GM11168 (cell line): Measurements from ENCODE around the gene URAD.
"Not testable (repeated sequence)": the region's sequence is repeated elsewhere in the genome, so short reads cannot be mapped to it uniquely, and the experiment has no call there.

Experiments
- in situ Hi-C: fragments of 300-500 bp; cut with MboI; formaldehyde crosslinking; loops from one replicate; pipeline ENCODE4 v1.12.0; 2022; ENCODE audit warnings: low sequenced_read_pairs; ENCODE audit not compliant: unreplicated experiment

Gene URAD

DNA sequence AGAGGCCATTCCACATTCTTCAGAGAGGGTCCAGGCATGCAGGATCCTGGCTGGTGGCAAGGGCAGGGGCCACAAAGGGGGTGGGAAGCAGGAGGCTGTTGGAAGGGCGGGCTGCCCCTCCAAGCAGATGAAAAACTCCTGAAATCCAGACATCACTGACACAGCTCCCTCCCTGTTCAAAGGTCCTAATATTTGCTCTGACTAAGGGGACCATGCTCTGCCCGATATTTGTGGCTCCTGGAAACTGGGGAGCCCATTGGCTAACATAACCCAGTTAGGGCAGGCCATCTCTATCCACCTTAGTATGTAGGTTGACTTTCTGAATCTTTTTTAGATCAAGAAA lies 16.0 kb downstream of the URAD start:
- in situ Hi-C loops, result loop anchor here (5.0 kb wide), 1 partner anchor 55 kb away; the partner anchor contains the start of gene PDX1

DNA sequence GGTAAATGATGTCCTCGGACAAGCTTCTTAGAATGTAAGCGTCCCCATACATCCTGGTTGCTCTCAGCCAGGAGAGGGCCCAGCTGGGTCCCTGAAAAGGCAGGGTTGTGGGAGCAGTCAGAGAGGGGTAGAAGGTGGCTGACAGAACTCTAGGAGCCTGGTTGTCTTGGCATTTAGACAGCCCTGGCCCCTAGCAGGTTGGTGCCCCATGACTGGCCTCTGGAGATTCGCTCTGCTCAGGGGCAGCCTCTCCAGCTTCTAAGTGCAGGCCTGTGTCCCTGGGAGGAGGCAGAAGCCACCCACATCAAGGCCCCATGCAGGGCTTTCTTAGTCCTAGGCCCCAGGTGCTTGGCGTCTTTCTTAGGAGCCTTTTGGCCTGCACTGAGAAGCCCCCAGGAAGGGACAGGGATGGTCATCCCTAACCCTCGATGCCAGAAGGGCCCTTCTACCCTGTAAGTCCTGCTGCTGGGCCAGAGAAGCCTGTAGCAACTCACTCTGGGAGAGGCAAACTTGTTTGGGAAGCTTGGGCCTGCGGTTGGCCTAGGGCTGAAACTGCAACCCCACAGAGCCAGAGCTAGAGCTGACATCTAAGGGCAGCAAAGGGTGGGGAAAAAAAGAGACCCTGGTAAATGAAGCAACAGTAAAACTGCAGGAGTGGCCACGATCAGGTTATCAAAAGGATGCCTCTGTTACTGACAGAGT lies 16.6 kb downstream of the URAD start:
- in situ Hi-C loops, result loop anchor here (5.0 kb wide), 1 partner anchor 55 kb away; the partner anchor contains the start of gene PDX1

DNA sequence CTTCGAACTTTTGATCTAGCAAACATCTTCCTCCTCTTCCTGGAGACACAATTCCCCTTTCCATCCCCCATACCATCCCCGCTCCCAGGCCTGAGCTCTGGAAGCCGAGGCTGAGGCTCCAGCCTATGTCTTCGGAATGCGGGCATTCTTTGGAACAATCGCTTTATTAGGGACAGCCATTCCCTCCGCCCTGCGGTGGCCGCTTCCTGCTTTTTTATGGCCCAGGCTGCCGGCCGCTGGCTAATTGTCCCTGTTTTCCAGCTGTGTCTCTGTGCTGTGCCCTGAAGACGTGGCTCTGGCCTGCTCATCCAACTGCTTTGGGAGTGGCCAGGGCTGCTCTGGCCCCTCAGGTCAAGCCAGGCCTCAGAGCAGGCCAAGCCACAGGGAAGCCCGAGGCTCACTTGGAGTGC lies 17.3 kb downstream of the URAD start:
- in situ Hi-C loops, result loop anchor here (5.0 kb wide), 1 partner anchor 54 kb away; the partner anchor contains the start of gene PDX1

DNA sequence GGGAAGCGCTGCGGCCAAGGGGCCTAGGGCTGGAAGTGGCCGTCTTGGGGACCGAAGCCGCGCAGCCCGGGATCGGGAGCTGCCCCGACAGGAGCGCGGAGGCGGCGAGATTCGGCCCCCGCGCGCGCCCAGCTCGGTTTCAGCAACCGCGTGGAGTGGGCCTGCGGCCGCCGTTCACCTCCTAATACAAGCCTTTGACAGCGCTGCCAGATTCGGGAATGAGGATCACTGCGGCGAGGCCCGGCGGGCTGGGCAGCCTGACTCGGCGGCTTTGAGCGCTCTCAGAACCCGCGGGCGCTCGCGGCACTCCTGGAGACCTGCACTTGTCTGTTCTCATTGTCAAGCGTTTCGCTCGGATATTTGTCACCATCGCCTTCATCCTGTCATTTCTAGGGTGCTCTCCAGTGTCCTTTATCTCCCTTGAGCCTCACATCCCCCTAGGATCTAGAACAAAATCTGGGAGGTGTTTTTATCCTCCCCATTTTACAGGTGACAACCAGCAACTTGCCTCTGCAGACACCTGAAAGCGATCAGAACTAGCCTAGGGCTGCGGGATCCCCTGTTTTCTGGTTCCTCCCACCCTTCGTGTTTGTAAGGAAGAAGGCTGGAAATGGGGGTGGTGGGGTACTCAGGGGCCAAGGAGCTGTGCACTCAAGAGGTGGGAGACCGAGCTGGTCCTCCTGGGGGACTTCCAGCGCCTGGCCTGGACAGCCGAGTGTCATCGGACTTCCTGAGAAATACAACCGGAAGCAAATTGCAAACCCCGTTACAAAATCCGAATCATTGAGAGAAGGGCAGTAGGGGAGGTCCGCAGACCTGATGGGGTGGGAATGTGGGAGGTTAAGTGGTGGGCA lies 17.9 kb downstream of the URAD start:
- in situ Hi-C loops, result loop anchor here (5.0 kb wide), 1 partner anchor 53 kb away; the partner anchor contains the start of gene PDX1

DNA sequence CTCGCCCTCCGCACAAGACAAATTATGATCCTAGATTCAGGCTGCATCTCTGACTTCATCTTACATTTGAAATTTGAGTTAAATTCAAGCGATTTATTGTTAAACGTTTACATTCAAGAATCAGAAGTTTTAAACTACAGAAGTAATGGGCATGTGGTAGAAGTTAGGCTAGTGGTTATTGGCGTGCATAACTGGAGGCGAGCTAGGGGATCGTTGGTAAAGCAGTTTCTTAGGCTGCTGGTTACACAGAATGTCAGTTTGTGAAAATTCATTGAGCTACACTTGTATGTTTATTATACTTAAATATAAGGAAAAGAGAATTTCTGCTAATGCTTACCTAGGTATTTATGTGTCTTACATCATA lies 18.6 kb downstream of the URAD start:
- in situ Hi-C loops, result loop anchor here (5.0 kb wide), 1 partner anchor 53 kb away; the partner anchor contains the start of gene PDX1

DNA sequence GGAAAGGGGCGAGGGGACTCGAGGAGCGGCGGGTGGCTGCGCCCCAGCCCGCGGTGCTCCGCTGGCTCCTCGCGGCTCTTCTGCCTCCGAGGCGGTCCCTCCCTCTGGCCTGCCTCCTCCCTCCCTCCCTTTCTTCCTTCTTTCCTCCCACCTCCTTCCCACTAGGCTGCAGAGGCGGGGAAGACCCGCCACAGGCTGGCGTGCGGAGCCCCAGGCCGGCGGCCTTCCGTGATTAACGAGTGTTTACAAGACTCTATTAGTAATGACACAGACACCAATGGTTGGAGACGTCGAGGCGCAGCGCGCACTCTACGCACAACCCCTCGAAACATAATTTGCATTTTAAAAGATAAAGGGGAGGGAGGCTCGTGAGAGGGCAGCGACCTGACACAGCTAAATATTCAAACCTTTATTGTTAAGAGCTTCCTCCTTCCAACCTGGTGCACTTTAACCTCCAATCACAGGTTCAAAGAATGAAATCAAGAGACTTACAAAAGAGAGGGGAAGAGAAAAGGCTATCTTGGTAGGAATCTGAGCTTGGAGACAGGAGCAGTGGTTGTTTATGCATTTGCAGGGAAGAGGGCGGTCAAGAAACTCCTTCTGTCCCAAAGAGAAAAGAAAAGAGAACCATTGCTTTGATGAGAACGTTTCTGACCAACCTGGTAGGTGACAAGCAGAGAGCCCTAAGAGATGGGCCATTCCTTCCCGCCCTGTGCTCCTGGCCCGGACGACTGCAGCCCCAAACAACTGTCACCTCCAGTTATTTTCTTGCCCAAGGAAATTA lies 19.2 kb downstream of the URAD start, which contains the start of gene CDX2:
CDX2 (minus strand) TSS at position 234 of the 784 bp plus-strand sequence. CDS start 309 bp downstream, outside the sequence.
- in situ Hi-C loops, result no loop called here

DNA sequence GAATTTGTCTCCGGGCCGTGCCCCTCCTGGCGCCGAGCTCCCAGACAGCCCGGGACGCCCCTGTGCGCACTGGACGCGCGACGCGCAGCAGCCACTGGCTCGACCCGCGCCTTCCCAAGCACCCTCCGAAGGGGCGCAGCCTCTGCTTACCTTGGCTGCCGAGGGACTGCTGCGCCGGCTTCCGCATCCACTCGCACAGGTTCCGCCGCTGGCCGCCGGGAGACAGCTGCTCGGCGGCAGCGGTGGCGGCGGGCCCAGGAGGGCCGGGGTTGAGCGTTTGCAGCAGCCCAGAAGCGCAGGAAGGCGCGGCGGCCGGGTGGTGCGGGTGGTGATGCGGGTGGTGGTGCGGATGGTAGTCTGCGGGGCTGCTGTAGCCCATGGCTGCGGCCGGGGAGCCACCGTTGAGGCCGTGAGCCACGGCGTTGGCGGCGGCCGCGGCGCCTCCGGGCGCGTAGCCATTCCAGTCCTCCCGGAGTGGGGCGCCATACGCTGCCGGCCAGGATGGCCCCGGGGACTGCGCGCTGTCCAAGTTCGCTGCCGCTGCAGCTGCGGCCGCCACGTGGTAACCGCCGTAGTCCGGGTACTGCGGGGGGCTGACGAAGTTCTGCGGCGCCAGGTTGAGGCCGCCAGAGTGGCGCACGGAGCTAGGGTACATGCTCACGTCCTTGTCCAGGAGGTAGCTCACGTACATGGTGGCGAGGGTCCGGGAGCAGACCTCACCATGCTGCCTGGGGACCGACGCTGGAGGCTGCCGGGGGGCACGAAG lies 20.0 kb downstream of the URAD start:
- in situ Hi-C loops, result no loop called here

DNA sequence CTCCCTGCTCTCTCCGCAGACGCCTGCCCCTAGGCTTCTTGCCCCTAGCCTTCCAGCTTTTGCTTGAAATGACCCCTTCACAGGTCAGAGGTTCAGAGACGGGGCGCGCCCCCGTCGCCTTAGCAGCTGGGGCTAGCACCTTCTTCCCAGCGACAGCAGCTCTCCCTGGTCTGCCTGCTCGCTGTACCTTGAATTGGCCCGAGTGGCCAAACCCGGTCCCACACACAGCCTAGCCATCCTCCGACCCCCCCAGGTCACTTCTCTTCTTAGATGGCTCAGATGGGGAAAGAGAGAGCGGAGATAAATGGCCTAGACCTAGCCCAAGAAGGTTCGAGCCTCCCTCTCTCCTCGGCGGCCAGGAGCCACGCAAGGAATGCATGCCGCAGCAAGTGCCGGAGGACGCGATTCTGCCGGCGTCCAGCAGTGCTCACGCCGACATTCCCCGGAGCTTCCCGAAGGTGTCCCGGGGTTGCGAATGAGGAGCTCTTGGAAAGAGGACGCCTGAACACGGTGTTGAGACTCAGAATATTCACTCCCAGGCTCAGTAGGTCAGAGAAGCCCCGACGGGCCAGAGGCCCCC lies 20.7 kb downstream of the URAD start:
- in situ Hi-C loops, result no loop called here

DNA sequence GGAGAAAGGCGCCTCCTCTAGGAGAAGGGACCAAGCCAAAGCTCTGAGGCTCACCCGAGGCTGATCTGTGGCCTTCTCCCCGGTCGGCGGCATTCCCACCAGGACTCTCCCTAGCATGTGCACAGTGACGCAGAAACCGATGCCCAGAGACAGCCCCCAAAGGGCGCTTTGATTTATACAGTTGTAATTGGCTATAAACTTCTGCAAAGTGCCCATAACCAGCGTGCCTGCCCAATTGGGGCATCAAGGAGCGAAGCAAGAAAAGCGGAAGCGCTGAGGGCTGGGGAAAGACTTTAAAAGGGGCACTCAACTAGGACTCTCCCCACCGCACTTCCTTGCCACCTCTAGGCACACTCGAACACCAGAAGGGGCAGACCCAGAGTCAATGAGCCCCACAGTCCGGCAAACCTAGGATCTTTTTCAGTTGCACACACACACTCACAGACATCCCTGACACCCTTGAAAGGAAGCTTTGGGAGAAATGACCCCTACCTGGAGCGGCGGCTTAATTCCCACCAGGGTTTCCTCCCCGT lies 21.2 kb downstream of the URAD start:
- in situ Hi-C loops, result no loop called here

DNA sequence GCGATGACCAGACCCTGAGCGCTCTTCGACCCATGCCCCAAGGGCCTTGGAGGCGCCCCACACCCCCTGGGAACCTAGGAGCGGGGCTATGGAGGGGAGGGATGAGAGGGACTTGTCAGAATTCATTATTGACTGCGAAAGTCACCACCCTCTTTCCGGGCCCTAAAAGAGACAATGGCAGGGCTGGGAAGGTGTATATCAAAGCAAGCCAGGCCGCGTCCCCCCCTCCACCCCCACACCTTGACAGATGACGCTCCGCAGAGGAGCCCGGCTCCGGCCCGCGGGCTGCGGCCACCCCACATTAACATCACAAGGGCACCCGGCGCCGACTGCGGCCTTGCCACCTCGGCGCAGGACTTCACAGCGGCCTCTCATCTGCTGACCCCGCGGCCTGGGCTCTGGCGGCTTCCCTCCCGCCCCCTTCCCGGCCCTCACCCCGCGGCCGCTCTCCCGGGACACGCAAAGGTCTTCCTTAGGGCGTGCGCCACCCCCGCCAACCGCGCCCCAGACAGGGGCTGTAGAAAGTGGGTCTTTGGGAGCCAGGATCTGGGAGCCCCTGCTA lies 21.8 kb downstream of the URAD start:
- in situ Hi-C loops, result no loop called here

DNA sequence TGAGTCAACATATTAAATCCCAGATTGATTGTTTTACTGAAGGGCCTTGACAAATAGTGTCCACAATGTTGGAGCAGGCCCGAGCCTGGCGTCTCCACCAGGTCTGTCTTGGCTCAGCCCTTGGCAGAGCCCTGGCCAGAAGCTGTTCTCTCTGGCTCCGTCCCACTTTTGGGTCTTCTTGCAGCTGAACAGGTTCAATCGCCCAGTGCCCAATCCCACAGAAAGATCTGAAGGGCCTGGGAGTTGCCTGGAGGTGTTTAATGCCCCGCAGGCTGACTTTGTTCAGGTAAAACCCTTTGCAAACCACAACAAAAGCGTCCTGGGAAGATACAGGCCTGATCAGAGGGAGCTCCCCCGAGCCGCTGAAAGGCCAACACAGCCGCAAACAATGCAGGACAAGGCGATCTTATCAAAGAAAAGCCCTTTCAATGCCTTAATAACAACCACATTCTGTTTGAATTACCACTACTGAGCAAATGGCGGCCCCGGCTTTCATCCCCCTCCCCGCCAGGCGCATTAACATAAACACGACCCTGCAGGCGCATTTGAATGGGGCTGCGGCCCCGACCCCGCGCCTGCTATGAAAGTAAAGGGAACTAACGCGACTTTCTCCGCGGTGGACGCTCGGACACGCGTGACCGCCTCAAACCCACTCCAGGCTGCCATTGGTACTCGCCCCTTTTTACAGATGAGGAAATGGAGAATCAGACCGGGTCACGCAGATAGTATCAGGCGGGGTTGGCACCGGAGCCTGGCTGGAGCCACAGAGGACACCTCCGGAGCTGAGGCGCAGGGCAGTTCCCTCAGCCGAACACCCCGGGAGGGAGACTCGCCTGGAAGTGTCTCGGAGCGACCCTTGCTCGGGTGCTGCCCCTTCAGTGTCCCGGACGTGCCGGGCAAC lies 22.5 kb downstream of the URAD start:
- in situ Hi-C loops, result no loop called here

DNA sequence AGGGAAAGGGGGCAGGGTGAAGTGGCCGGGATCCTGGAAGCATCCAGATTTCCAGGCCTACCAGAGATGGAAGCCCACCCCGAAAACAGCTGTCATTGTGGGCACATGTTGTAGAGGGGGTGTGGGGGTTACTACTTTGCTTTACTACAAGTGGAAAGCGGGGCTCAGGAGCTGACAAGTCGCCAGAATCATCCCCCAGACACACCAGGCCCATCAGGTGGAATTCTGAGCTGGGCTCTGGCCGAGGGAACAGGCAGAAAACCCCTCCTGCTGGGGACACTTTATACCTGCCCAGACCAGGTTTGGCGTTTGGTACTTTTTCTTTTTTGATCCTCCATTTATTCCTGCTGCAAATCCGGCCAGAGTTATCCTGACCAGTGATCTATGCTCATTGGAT lies 23.2 kb downstream of the URAD start:
- in situ Hi-C loops, result no loop called here

DNA sequence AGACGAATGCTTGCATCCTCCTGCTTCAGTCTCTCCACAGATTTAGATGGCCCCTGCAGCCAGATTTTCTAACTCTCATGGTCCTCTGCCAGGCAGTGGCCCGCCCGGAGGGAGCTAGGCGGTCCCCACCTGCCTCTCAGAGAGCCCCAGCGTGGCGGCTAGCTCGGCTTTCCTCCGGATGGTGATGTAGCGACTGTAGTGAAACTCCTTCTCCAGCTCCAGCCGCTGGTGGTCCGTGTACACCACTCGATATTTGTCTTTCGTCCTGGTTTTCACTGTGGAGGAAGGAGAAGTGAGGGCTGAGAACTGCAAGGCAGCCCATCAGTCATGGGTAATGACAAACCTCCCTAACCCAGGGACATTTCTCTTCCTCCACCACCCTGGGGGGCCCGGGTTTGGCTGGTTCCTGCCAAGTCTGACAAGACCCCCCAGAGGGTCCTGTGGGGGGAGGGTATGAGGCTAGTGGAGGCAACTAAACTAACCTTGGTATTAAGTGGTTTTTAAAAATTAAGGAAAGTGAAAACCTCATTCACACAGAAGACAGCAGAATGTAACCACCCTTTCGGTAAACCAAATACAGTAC lies 23.7 kb downstream of the URAD start:
- in situ Hi-C loops, result no loop called here

DNA sequence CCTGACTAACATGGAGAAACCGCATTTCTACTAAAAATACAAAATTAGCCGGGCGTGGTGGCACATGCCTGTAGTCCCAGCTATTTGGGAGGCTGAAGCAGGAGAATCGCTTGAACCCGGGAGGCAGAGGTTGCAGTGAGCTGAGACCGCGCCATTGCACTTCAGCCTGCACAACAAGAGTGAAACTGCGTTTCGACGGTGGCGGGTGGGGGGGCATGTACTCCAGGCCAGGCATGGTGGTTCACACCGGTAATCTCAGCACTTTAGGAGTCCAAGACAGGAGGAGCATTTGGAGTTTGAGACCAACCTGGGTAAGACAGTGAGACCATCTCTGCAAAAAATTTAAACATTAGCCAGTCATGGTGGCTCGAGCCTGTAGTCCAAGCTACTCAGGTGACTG lies 24.3 kb downstream of the URAD start:
- in situ Hi-C loops, result not testable (repeated sequence)

DNA sequence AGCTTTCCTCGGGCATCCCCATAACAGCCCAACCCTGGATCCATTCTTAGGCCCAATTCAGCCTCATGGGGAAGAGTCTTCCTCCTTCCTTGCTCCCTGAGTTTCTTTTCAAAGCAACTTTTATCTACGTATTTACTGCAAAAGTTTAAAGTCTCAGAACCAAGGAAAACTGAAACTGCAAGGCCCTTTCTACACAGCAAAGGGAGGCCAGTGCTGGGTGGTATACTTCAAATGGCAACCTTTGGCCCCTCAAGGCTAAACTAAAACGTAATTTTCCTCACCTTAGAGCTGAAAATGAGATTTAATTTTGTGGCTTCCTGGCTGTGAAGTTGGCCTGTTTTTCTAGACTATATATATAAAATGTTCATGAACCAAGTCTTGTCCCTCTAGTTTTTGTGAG lies 25.0 kb downstream of the URAD start:
- in situ Hi-C loops, result no loop called here

DNA sequence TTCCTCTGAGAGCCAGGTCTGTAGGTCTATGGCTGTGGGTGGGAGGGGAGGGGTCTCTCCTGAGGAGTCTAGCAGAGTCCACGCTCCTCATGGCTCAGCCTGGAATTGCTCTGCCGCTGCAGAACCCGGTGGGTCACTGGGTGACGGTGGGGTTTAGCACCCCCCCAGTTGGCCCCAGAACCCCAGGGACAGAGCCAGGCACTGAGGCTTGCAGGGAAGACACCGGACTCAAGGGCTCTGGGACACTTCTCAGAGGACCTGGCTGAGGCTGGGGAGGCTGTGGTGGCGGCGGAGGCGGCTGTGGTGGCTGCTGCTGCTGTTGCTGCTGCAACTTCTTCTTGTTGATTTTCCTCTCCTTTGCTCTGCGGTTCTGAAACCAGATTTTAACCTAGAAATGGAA lies 25.5 kb downstream of the URAD start:
- in situ Hi-C loops, result no loop called here

DNA sequence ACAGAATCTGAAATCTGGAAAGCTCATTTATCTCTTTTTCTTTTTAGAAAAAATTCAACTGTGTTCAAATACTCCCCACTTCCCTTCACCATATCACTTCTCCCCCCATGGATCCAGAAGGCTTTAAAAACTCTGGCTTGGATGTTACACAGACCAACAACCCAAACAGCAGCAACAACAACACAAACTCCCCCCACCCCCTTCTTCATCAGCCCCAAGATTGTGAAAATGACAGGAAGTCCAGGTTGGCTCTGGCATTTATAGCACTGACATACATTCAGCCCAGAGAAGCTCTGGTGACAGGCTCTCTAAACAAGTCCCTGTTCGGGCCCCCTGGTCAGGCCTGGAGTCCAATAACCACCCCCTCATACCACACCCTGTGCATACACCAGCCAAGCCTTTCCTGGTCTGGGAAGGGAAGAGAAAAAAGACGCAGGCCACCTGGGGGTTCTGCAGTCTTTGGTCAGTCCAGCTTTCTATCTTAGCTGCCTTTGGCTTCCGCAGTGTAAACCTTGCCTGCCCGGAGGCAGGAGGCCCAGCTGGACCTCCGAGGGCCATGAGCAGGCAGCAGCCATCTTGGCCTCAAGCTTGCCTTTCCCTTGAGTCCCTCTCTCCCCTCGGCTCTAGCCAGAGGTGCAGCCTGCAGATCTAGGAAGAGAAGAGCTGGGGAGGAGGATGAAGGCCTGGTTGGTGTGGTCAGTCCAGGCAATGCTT lies 26.2 kb downstream of the URAD start:
- in situ Hi-C loops, result no loop called here
